Thyroid gland (tissue), 4 donors: Measurements from ENCODE around the gene HOMER3. TPM values are rescaled to one million over a fixed set of nuclear protein-coding genes. Genes with fewer than 3 reads are reported as not detected.

ENCODE experiments used
- DNase-seq, 2 donors: peaks; one replicate each; pipeline ENCODE4 v3.0.0-alpha.2; 2019
- H3K27ac ChIP-seq, 3 donors: fragments of 200-600 bp; sonication (generic); 1 replicate in 2 of 3; 2 replicates in 1 of 3; pipeline ENCODE4 v1.5.1; 2016 to 2019; ENCODE audit warnings: mild to moderate bottlenecking in 1 of 3, moderate library complexity in 1 of 3
- H3K27me3 ChIP-seq: fragments of 200-600 bp; sonication (generic); one replicate; pipeline ENCODE4 v1.5.1; 2019
- H3K36me3 ChIP-seq, 2 donors: fragments of 200-600 bp; sonication (generic); one replicate each; pipeline ENCODE4 v1.5.1; 2016 to 2019
- H3K4me1 ChIP-seq, 2 donors: fragments of 200-600 bp; sonication (generic); one replicate each; pipeline ENCODE4 v1.5.1; 2017 to 2019
- H3K4me3 ChIP-seq, 3 donors: fragments of 200-600 bp; sonication (generic); replicated peaks in 1 of 3; 1 replicate in 2 of 3; 2 replicates in 1 of 3; pipeline ENCODE4 v1.5.1; 2016; ENCODE audit warnings: mild to moderate bottlenecking in 1 of 3
- H3K9me3 ChIP-seq: fragments of 200-600 bp; sonication (generic); one replicate; pipeline ENCODE4 v1.5.1; 2017
- CTCF ChIP-seq, 6 experiments: fragments of 200-600 bp in 3 of 6; fragments of 450-650 bp in 3 of 6; sonication (generic) in 3 of 6; IDR thresholded peaks; one replicate each; pipeline ENCODE4 v1.5.1; 2016 to 2019; ENCODE audit warnings: antibody characterized with exemption in 6 of 6, mild to moderate bottlenecking in 2 of 6, inconsistent platforms in 1 of 6, moderate library complexity in 1 of 6
- POLR2A ChIP-seq, 2 donors: fragments of 450-650 bp; IDR thresholded peaks; one replicate each; pipeline ENCODE4 v1.6.1; 2017; ENCODE audit warnings: antibody characterized with exemption in 2 of 2, mild to moderate bottlenecking in 2 of 2, moderate library complexity in 1 of 2
- WGBS, 2 donors: methylation state at CpG; one replicate each; pipeline ENCODE4 v1.1.5; 2017; 5-methylcytosine and 5-hydroxymethylcytosine counted together
- intact Hi-C: fragments of 100-400 bp; cut with DNase I; formaldehyde crosslinking; loops from one replicate; pipeline ENCODE4 v1.15.1; 2023
- total RNA-seq, 4 donors: library from RNA; depleted of rRNA; stranded (reverse); fragments of >200 nt; gene quantifications; one replicate each; pipeline ENCODE4 v1.2.3, GENCODE V29; 2016

Gene HOMER3
- total RNA-seq, 4 donors from 2014 or later = 55.6 to 169 (median 63.4) TPM

GRCh38 chr19:18945297-18945696, 4.3 kb upstream of the HOMER3 start:
- Histone ChIP-seq H3K4me1 (peaks cover 0 to 3% of the 10 kb centered on the region in 2 donors), H3K4me3 (no peak overlapping the region), H3K9me3 (no peaks in the 10 kb centered on the region), H3K36me3 (no peaks in the 10 kb centered on the region), H3K27me3 (no peaks in the 10 kb centered on the region), H3K27ac (no peak overlapping the region)
- 90 to 92% methylated on average over 9 of the region's 9 CpGs for WGBS, 2 donors
- intact Hi-C loops = no loop called here
- DNase-seq = no peak
- TF ChIP-seq CTCF (IDR thresholded peaks at IDR 0.05) (no peak), POLR2A (IDR thresholded peaks at IDR 0.05) (no peak)

GRCh38 chr19:18943465-18943864, 2.4 kb upstream of the HOMER3 start:
- intact Hi-C loops = loop anchor here (5.0 kb wide), 1 partner anchor 44 kb away; no protein-coding TSS in a partner anchor
- no peak for TF ChIP-seq CTCF (IDR thresholded peaks at IDR 0.05)
- no peak for TF ChIP-seq POLR2A (IDR thresholded peaks at IDR 0.05)
- no peak for DNase-seq

GRCh38 chr19:18942692-18943091, 1.7 kb upstream of the HOMER3 start:
- peaks cover 9 to 15% of the 10 kb centered on the region in 2 donors for H3K4me1 ChIP-seq
- intact Hi-C loops = loop anchor here (5.0 kb wide), 1 partner anchor 45 kb away; no protein-coding TSS in a partner anchor
- TF ChIP-seq POLR2A (IDR thresholded peaks at IDR 0.05) (no peak), CTCF (IDR thresholded peaks at IDR 0.05) (no peak)

More at GRCh38 chr19:18943465-18943864, 2.4 kb upstream of the HOMER3 start:
- Histone ChIP-seq H3K9me3 (no peaks in the 10 kb centered on the region), H3K36me3 (no peaks in the 10 kb centered on the region), H3K4me3 (no peak overlapping the region), H3K27ac (no peak overlapping the region), H3K4me1 (peaks cover 9 to 15% of the 10 kb centered on the region in 2 donors), H3K27me3 (no peaks in the 10 kb centered on the region)
- 86 to 87% methylated on average over 4 of the region's 4 CpGs for WGBS, 2 donors

GRCh38 chr19:18941628-18942354, 774 bp upstream of the HOMER3 start:
- Histone ChIP-seq H3K4me3 (peak overlapping the region in 1 of 3 donors; percentile 12), H3K9me3 (no peaks in the 10 kb centered on the region), H3K36me3 (peaks cover 5% of the 10 kb centered on the region in 2 donors), H3K4me1 (peaks cover 9 to 15% of the 10 kb centered on the region in 2 donors), H3K27me3 (no peaks in the 10 kb centered on the region), H3K27ac (peak overlapping the region in 2 of 3 donors; percentile 25 to 45)
- intact Hi-C loops = loop anchor here (5.0 kb wide), 1 partner anchor 46 kb away; no protein-coding TSS in a partner anchor
- WGBS, 2 donors = 73 to 74% methylated on average over 18 of the region's 18 CpGs
- DNase-seq = peak in 1 of 2 donors; percentile 24
- TF ChIP-seq CTCF (IDR thresholded peaks at IDR 0.05) = no peak

More at GRCh38 chr19:18942692-18943091, 1.7 kb upstream of the HOMER3 start:
- H3K4me3 ChIP-seq = no peak overlapping the region
- H3K9me3 ChIP-seq = no peaks in the 10 kb centered on the region
- peaks cover 4 to 5% of the 10 kb centered on the region in 2 donors for H3K36me3 ChIP-seq
- peak overlapping the region in 1 of 3 donors; percentile 25 for H3K27ac ChIP-seq
- WGBS, 2 donors = 90 to 96% methylated on average over 6 of the region's 6 CpGs
- H3K27me3 ChIP-seq = no peaks in the 10 kb centered on the region
- no peak for DNase-seq
